IPS-18a (cell line): ENCODE measurements around the gene CRABP1.

Source experiments
- H3K27ac ChIP-seq: one replicate; pipeline ENCODE4 v1.5.1; 2013; ENCODE audit warnings: low read length
- H3K27me3 ChIP-seq: one replicate; pipeline ENCODE4 v1.6.1; 2013; ENCODE audit warnings: mild to moderate bottlenecking, low read length; ENCODE audit not compliant: control insufficient read depth, insufficient read depth
- H3K36me3 ChIP-seq: one replicate; pipeline ENCODE4 v1.6.1; 2013; ENCODE audit warnings: low read depth, low read length; ENCODE audit not compliant: control insufficient read depth
- H3K4me1 ChIP-seq: one replicate; pipeline ENCODE4 v1.6.1; 2013; ENCODE audit warnings: low read depth, low read length; ENCODE audit not compliant: control insufficient read depth
- H3K4me3 ChIP-seq: one replicate; pipeline ENCODE4 v1.5.1; 2013; ENCODE audit warnings: low read length
- H3K9ac ChIP-seq: one replicate; pipeline ENCODE4 v1.6.1; 2013; ENCODE audit warnings: mild to moderate bottlenecking, low read length, moderate library complexity
- H3K9me3 ChIP-seq: one replicate; pipeline ENCODE4 v1.6.1; 2013; ENCODE audit warnings: low read depth, low read length; ENCODE audit not compliant: control insufficient read depth

Gene CRABP1

DNA sequence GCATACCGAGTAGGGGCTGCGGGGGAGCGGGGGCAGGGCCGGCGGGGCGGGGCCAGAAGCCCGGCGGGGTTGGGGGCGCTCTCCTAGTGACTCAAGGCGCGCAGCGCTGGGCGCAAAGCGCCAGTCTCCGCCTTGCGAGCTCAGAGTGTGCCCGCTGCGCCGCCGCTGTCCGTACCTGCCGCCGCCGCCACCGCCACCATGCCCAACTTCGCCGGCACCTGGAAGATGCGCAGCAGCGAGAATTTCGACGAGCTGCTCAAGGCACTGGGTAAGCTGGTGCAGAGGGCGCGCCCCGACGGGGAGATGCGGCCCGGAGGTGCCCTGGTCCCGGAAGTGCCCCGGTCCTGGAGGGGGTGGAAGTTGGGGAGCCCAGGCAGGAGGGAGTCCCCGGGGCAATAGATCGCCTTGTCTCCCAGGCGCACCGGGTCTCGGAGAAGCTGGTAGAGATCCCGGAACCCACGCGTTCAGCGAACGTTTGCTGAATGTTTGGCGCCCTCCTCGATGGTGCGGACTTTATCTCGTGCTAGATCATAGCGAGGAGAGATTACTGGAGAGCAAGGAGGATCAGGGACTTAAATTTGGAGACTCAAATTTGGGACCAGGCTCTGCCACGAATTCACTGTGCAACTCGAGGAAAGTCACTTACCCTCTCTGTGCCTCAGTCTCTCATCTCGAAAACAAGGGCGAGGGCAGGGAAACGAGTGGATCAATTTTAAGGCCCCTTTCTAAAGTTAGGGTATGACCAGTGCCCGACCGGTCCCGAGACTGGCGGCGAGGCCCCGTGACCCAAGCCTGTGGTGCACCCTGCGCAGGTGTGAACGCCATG lies at the start of gene CRABP1:
TSS of gene CRABP1 (plus strand) at position 123 of the 826 bp plus-strand sequence. CDS start at position 199, 76 bp downstream.
- Histone ChIP-seq H3K36me3 (peaks cover 15% of the 10 kb centered on the region), H3K9ac (peak within 1 kb of the TSS; percentile 49), H3K4me3 (peak within 1 kb of the TSS; percentile 56), H3K27me3 (peaks cover 42% of the 10 kb centered on the region), H3K4me1 (peaks cover 15% of the 10 kb centered on the region), H3K9me3 (no peaks in the 10 kb centered on the region), H3K27ac (no peak within 1 kb of the TSS)

GRCh38 chr15:78291052-78291451 lies 49.1 kb upstream of the CRABP1 start:
- Histone ChIP-seq H3K9ac (no peak overlapping the region), H3K4me3 (no peak overlapping the region), H3K27ac (no peak overlapping the region), H3K4me1 (no peaks in the 10 kb centered on the region), H3K27me3 (no peaks in the 10 kb centered on the region), H3K36me3 (peaks cover 25% of the 10 kb centered on the region), H3K9me3 (no peaks in the 10 kb centered on the region)

DNA sequence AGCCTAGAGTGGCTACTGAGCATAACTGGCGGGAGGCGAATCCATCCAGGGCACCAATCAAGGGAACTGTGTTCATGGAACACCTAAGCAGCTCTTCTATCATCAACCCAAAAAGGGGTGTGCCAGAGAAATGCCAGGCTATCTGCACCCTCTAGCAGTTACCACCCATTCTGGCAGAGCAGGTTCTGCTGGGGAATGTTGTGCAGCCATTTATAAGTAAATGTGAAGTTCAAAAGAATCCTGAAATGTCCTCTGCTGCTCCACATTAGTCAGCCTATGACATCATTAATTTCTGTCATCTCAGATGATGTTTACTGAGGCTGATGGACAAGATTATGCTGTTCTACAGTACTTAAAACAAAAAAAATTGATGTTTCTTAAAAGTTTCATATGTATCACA lies 48.5 kb upstream of the CRABP1 start:
- Histone ChIP-seq H3K4me1 (no peaks in the 10 kb centered on the region), H3K27me3 (no peaks in the 10 kb centered on the region), H3K27ac (no peak overlapping the region), H3K9ac (no peak overlapping the region), H3K4me3 (no peak overlapping the region), H3K9me3 (no peaks in the 10 kb centered on the region), H3K36me3 (peaks cover 20% of the 10 kb centered on the region)

DNA sequence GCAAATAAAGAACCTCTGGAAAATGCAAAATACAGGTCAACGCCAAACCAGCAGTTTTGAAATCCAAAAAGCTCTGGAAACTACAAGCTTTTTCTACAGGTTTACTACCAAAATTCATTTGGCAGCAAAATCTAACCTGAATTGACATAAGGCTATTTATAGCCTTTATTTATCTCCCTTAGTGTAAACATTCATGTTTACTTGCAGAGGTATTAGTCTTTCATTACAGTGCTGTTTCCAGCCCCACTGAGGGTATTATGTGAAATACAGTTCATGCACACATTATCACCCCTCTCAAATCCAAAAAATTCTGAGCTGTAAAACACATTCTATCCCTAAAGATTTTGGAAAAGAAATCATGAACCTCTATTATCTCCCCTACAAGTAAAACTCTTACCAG lies 47.9 kb upstream of the CRABP1 start:
- Histone ChIP-seq H3K36me3 (peaks cover 17% of the 10 kb centered on the region), H3K9me3 (no peaks in the 10 kb centered on the region), H3K27ac (no peak overlapping the region), H3K27me3 (no peaks in the 10 kb centered on the region), H3K9ac (no peak overlapping the region), H3K4me3 (no peak overlapping the region), H3K4me1 (no peaks in the 10 kb centered on the region)

- peak within 1 kb of the TSS; percentile 25 for H3K27ac ChIP-seq
- peak within 1 kb of the TSS; percentile 97 for H3K4me3 ChIP-seq
- peaks cover 23% of the 10 kb centered on the region for H3K27me3 ChIP-seq
- H3K9ac ChIP-seq, result peak within 1 kb of the TSS; percentile 82
- no peaks in the 10 kb centered on the region for H3K9me3 ChIP-seq
- no peaks in the 10 kb centered on the region for H3K36me3 ChIP-seq
- peaks cover 4% of the 10 kb centered on the region for H3K4me1 ChIP-seq
Observed at GRCh38 chr15:78299101-78299930, 40.8 kb upstream of the CRABP1 start, which contains the start of gene SKIC8. Gene SKIC8 (minus strand): TSS chr15:78299609. CDS start chr15:78295686, 3,923 bp downstream.

GRCh38 chr15:78301326-78301725 lies 38.8 kb upstream of the CRABP1 start:
- H3K36me3 ChIP-seq, result no peaks in the 10 kb centered on the region
- no peaks in the 10 kb centered on the region for H3K9me3 ChIP-seq
- H3K9ac ChIP-seq, result no peak overlapping the region
- peaks cover 23% of the 10 kb centered on the region for H3K27me3 ChIP-seq
- H3K4me1 ChIP-seq, result peaks cover 4% of the 10 kb centered on the region
- H3K4me3 ChIP-seq, result no peak overlapping the region
- no peak overlapping the region for H3K27ac ChIP-seq

DNA sequence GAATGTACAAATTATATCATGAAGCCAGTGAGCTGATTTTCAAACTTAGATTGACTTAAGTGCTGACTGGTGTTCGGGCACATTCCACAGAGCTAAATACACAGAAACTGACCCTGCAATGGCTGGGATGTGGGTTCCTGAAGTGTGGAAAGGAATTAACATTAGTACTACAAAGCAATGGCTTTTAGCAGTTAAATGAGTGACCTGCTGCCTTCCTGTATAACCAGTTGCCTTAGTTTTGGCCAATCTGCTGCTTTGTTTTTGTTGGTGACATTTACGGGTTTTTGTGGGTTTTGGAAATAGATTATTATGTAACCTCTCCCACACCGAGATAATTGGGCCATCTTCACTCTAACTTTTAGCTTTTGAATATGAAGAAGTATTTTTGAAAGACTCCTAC lies 38.3 kb upstream of the CRABP1 start:
- Histone ChIP-seq H3K9me3 (no peaks in the 10 kb centered on the region), H3K9ac (no peak overlapping the region), H3K27ac (no peak overlapping the region), H3K4me3 (no peak overlapping the region), H3K27me3 (peaks cover 23% of the 10 kb centered on the region), H3K36me3 (no peaks in the 10 kb centered on the region), H3K4me1 (peaks cover 4% of the 10 kb centered on the region)

DNA sequence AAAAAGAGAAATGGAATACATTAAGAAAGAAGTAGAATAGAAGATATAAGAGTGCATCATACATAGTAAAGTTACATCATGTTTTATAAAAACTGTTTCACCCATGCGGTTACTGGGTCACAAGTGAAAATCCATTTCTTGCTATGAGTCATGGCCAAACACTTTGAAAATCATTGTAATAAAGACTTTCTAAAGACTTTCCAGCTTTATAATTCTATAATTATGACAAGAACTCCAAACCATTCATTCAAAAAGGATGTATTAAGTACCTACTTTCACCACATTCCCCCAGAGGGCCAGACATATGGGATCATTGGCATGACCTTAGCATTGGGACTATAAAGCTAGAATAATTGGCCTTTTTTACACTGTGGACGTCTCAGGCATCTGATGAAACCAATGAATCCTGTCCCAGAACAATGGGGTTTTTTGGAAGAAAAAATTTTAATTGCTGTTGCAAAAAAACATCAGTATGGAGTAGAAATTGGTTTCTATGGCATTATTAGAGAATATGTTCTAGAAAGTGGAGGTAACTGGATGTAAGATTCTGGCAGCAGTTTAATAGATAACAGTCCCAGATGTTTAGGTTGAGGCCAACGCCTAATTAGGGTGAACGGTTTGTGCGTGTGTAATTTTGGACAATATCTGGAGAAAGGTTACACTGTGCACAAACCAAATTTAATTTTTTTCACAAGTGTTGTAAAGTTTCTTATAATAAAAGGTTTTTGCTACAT lies 37.4 kb upstream of the CRABP1 start:
- Histone ChIP-seq H3K27ac (no peak overlapping the region), H3K9ac (no peak overlapping the region), H3K36me3 (no peaks in the 10 kb centered on the region)

GRCh38 chr15:78304216-78305066 lies 35.7 kb upstream of the CRABP1 start:
- H3K27ac ChIP-seq, result no peak overlapping the region
- H3K4me3 ChIP-seq, result no peak overlapping the region
- no peaks in the 10 kb centered on the region for H3K4me1 ChIP-seq
- H3K36me3 ChIP-seq, result no peaks in the 10 kb centered on the region
- H3K9me3 ChIP-seq, result no peaks in the 10 kb centered on the region
- no peak overlapping the region for H3K9ac ChIP-seq
- peaks cover 23% of the 10 kb centered on the region for H3K27me3 ChIP-seq

More for the DNA sequence above, 37.4 kb upstream of the CRABP1 start:
- H3K4me1 ChIP-seq, result peaks cover 4% of the 10 kb centered on the region
- H3K9me3 ChIP-seq, result no peaks in the 10 kb centered on the region
- H3K27me3 ChIP-seq, result peaks cover 23% of the 10 kb centered on the region
- H3K4me3 ChIP-seq, result no peak overlapping the region

DNA sequence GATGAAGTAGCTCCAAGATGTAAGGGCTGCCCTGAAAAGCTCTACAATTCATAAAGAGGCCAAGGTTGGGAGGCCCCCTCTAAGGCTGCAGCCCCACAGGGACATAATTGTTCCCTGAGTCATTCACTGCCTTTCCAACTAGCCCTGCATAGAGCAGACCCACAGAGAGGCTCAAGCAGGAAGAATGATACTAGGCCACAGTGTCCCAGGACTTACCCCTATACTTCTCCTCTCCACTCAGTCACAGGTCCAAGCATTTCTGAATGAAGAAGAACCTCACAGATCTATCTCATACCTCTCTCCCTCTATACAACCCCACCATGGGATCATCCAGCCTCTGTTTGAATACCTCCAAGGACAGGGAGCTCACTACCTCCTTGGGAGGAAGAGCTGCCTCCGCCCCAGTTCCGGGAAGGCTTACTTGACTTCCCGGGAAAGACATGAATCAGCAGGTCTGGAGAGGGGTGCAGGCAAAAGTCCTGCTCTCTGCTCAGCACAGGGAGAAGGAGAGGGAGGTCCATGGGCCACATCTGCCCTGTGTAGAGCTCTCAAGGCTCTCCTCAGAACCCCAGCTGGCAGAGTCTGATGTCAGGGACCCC lies 33.9 kb upstream of the CRABP1 start:
- no peak overlapping the region for H3K27ac ChIP-seq
- H3K36me3 ChIP-seq, result no peaks in the 10 kb centered on the region
- no peaks in the 10 kb centered on the region for H3K4me1 ChIP-seq
- H3K4me3 ChIP-seq, result no peak overlapping the region
- peaks cover 13% of the 10 kb centered on the region for H3K27me3 ChIP-seq
- H3K9ac ChIP-seq, result no peak overlapping the region
- H3K9me3 ChIP-seq, result no peaks in the 10 kb centered on the region
